B cell (primary cell): ENCODE measurements around the gene DOP1B. TPM values are rescaled to one million over a fixed set of nuclear protein-coding genes. Genes with fewer than 3 reads are reported as not detected.

Experiments
- ATAC-seq: fragments of 200-7000 bp; cut with Tn5 transposase; one replicate; pipeline ENCODE4 v1.10.0; 2021; ENCODE audit warnings: low read depth, mild to moderate bottlenecking, moderate number of reproducible peaks, moderate library complexity
- CTCF ChIA-PET: fragments of 350-600 bp; sonication (Branson Sonifier 250); formaldehyde crosslinking; loops from one replicate; lab custom pipeline; 2021; ENCODE audit warnings: antibody characterized with exemption, inconsistent platforms; lab: Charles Lee
- POLR2A ChIA-PET: fragments of 350-600 bp; sonication (Branson Sonifier 250); formaldehyde crosslinking; loops from one replicate; lab custom pipeline; 2021; ENCODE audit warnings: antibody characterized with exemption; lab: Charles Lee
- DNase-seq: peaks from one replicate; pipeline ENCODE4 v3.0.0; 2013
- H2AFZ ChIP-seq: 2 replicates; pipeline ENCODE4 v1.6.1; 2012; ENCODE audit warnings: mild to moderate bottlenecking, low read depth, low read length; ENCODE audit not compliant: insufficient read depth, poor library complexity, severe bottlenecking
- H3K27ac ChIP-seq, 2 donors: 1 replicate in 1 of 2; 2 replicates in 1 of 2; pipeline ENCODE4 v1.5.1; 2012 to 2013; ENCODE audit warnings: low read length in 2 of 2, mild to moderate bottlenecking in 2 of 2, moderate library complexity in 1 of 2
- H3K27me3 ChIP-seq, 4 experiments: fragments of 200-600 bp in 1 of 4; sonication (generic) in 1 of 4; replicated peaks in 1 of 4; 1 replicate in 2 of 4; 2 replicates in 2 of 4; pipeline versions ENCODE4 v1.6.1 to v1.7.0; 2013 to 2016; ENCODE audit warnings: low read length in 3 of 4, mild to moderate bottlenecking in 2 of 4, mixed read lengths in 1 of 4, moderate library complexity in 1 of 4; ENCODE audit not compliant: insufficient read depth in 4 of 4, control insufficient read depth in 3 of 4; ENCODE audit errors: control extremely low read depth in 1 of 4
- H3K36me3 ChIP-seq, 2 experiments: replicated peaks in 1 of 2; 1 replicate in 1 of 2; 2 replicates in 1 of 2; pipeline versions ENCODE4 v1.6.1 to v1.7.1; 2013; ENCODE audit warnings: low read length in 1 of 2; ENCODE audit not compliant: insufficient read depth in 2 of 2, control insufficient read depth in 1 of 2; ENCODE audit errors: control extremely low read depth in 1 of 2, extremely low read depth in 1 of 2
- H3K4me1 ChIP-seq, 2 donors: fragments of 200-600 bp in 1 of 2; sonication (generic) in 1 of 2; 1 replicate in 1 of 2; 2 replicates in 1 of 2; pipeline versions ENCODE4 v1.5.1 to v1.6.1; 2013 to 2017; ENCODE audit warnings: low read length in 2 of 2; ENCODE audit not compliant: control insufficient read depth in 2 of 2, insufficient read depth in 2 of 2
- H3K4me2 ChIP-seq: replicated peaks from 2 replicates; pipeline ENCODE3; 2012; ENCODE audit warnings: mild to moderate bottlenecking, low read depth, low read length; ENCODE audit not compliant: poor library complexity, severe bottlenecking
- H3K4me3 ChIP-seq, 5 experiments: fragments of 200-600 bp in 1 of 5; sonication (generic) in 1 of 5; 1 replicate in 3 of 5; 2 replicates in 2 of 5; pipeline versions ENCODE4 v1.5.1 to v1.7.0; 2011 to 2016; ENCODE audit warnings: low read length in 4 of 5, mild to moderate bottlenecking in 4 of 5, low read depth in 2 of 5, control low read depth in 1 of 5, moderate library complexity in 1 of 5; ENCODE audit not compliant: insufficient read depth in 1 of 5; ENCODE audit errors: control extremely low read depth in 1 of 5, extremely low read depth in 1 of 5
- H3K79me2 ChIP-seq: fragments of 200-600 bp; sonication (generic); one replicate; pipeline ENCODE4 v1.6.0; 2016; ENCODE audit warnings: low read length; ENCODE audit not compliant: control insufficient read depth, insufficient read depth
- H3K9ac ChIP-seq: fragments of 200-600 bp; sonication (generic); 2 replicates; pipeline ENCODE4 v1.6.1; 2017; ENCODE audit warnings: mild to moderate bottlenecking, low read length, moderate library complexity
- H3K9me3 ChIP-seq, 3 donors: one replicate each; pipeline versions ENCODE4 v1.6.1 to v1.7.1; 2013; ENCODE audit warnings: low read length in 2 of 3; ENCODE audit not compliant: control insufficient read depth in 2 of 3, insufficient read depth in 1 of 3; ENCODE audit errors: control extremely low read depth in 1 of 3
- H4K20me1 ChIP-seq: 2 replicates; pipeline ENCODE4 v1.6.0; 2012; ENCODE audit warnings: mild to moderate bottlenecking, low read length; ENCODE audit not compliant: insufficient read depth, control insufficient read depth, poor library complexity, severe bottlenecking
- H3K27ac Mint-ChIP-seq: one replicate; pipeline ENCODE4 v1.8.0; 2021; ENCODE audit warnings: mixed read lengths
- H3K27me3 Mint-ChIP-seq: one replicate; pipeline ENCODE4 v1.8.0; 2021; ENCODE audit warnings: mixed read lengths
- H3K4me1 Mint-ChIP-seq: one replicate; pipeline ENCODE4 v1.8.0; 2021; ENCODE audit warnings: mixed read lengths
- H3K4me3 Mint-ChIP-seq: one replicate; pipeline ENCODE4 v1.8.0; 2021; ENCODE audit warnings: mixed read lengths
- H3K9me3 Mint-ChIP-seq: one replicate; pipeline ENCODE4 v1.8.0; 2022; ENCODE audit warnings: mixed read lengths; ENCODE audit not compliant: insufficient read depth
- EZH2 ChIP-seq: IDR thresholded peaks from 2 replicates; pipeline ENCODE4 v1.6.1; 2012; ENCODE audit warnings: borderline replicate concordance, low read depth, mild to moderate bottlenecking, moderate library complexity, low read length; ENCODE audit not compliant: insufficient read depth, poor library complexity, severe bottlenecking
- WGBS: methylation state at CpG from one replicate; pipeline ENCODE4 v1.1.5; 2013; ENCODE audit warnings: missing lambda C conversion rate; ENCODE audit not compliant: insufficient coverage; 5-methylcytosine and 5-hydroxymethylcytosine counted together
- intact Hi-C: fragments of 100-400 bp; cut with micrococcal nuclease; formaldehyde crosslinking; loops from one replicate; pipeline ENCODE4 v1.10.0; 2022
- polyA plus RNA-seq: library from polyadenylated mRNA; depleted of rRNA; stranded (reverse); fragments of >200 nt; gene quantifications from 2 replicates; pipeline ENCODE4 v1.2.3, GENCODE V29; 2012
- total RNA-seq, 2 donors: library from RNA; stranded (reverse); fragments of 120-200 nt in 1 of 2; gene quantifications; 1 replicate in 1 of 2; 2 replicates in 1 of 2; pipeline versions ENCODE4 v1.2.3 to v1.2.4, GENCODE V29; 2013 to 2022
- TF ChIP-seq, protein P1 (sequence below): fragments of 200-600 bp; IDR thresholded peaks from one replicate; pipeline ENCODE4 v1.8.0; 2022; ENCODE audit warnings: antibody characterized with exemption, mild to moderate bottlenecking

DOP1B gene
- total and polyA plus RNA-seq, 2 donors (not counting 1 experiment from before 2014, with no cell fraction given): 31.3 to 44.2 TPM

DNA sequence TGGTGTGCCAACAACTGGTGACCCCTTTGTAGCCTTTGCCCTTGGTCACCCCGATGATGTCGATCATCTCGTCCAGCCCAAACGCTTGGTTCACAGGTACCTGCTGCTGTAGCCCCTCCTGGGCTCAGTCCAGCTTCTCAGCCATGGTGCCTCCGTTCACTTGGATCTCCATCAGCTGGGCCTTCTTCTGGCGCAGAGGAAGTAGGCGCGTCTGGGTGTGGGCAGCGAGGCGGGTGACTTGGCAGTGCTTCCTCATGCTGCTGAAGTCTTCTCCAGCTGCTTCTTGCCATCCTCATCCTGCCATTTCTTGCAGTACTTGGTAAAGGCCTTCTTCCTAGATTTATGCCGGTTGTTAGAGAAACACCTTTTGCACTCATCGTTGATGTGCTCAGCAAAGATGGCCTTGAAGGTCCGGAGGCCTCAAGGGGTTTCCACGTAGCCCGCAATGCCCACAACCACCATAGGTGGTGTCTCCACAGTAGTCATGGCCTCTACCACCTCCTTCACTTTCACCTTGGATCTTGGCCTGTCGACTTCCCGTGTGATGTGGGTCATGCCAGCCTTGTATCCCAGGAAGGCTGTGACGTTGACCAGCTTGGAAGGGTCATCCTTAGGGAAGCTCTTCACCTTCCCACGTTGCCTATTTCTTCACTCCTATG, 13.0 kb downstream of the DOP1B start:
- Histone ChIP-seq H3K79me2 (peaks cover 44% of the 10 kb centered on the region), H3K4me3 (no peak overlapping the region), H3K27me3 (no peaks in the 10 kb centered on the region), H3K4me1 (peaks cover 4 to 9% of the 10 kb centered on the region in 2 donors), H3K27ac (no peak overlapping the region), H3K4me2 (no peak overlapping the region), H4K20me1 (peaks cover 15% of the 10 kb centered on the region), H3K36me3 (peaks cover 0 to 46% of the 10 kb centered on the region in 2 experiments), H3K9ac (no peak overlapping the region), H3K9me3 (no peaks in the 10 kb centered on the region), H2AFZ (no peak overlapping the region)
- Mint-ChIP-seq H3K4me1 (peaks cover 11% of the 10 kb centered on the region), H3K9me3 (no peaks in the 10 kb centered on the region), H3K27ac (peak overlapping the region; percentile 46), H3K4me3 (no peak overlapping the region), H3K27me3 (no peaks in the 10 kb centered on the region)
- 96% methylated on average over 18 of the region's 19 CpGs for WGBS
- POLR2A ChIA-PET: no interaction called here
- no peak for ATAC-seq
- intact Hi-C loops: no loop called here
- DNase-seq: no peak
- TF ChIP-seq, protein P1, sequence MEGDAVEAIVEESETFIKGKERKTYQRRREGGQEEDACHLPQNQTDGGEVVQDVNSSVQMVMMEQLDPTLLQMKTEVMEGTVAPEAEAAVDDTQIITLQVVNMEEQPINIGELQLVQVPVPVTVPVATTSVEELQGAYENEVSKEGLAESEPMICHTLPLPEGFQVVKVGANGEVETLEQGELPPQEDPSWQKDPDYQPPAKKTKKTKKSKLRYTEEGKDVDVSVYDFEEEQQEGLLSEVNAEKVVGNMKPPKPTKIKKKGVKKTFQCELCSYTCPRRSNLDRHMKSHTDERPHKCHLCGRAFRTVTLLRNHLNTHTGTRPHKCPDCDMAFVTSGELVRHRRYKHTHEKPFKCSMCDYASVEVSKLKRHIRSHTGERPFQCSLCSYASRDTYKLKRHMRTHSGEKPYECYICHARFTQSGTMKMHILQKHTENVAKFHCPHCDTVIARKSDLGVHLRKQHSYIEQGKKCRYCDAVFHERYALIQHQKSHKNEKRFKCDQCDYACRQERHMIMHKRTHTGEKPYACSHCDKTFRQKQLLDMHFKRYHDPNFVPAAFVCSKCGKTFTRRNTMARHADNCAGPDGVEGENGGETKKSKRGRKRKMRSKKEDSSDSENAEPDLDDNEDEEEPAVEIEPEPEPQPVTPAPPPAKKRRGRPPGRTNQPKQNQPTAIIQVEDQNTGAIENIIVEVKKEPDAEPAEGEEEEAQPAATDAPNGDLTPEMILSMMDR: no peak
- no peak for TF ChIP-seq EZH2
- CTCF ChIA-PET: no interaction called here

DNA sequence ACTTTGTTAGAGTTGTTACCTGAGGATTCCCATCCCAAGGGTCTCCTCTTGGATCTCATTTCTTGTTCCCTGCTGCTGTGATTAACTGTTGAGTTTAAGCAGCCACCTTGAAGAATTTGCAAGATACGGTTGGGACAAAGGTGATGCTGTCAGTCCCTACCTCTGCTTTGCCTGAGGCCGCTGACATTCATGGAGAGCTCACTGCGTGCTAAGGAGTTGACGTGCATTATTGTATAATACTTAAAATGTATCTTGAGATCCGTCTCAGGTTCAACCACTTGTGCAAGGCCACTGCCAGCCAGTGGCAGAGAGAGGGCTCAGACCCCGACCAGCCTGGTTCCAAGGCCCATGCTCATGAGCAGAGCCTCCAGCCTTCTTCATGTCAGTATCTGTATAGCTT, 14.2 kb downstream of the DOP1B start:
- H3K4me2 ChIP-seq: no peak overlapping the region
- no peak overlapping the region for H3K4me3 Mint-ChIP-seq
- H3K27ac ChIP-seq: no peak overlapping the region
- H3K36me3 ChIP-seq: peaks cover 0 to 45% of the 10 kb centered on the region in 2 experiments
- H3K9me3 Mint-ChIP-seq: no peaks in the 10 kb centered on the region
- H3K27ac Mint-ChIP-seq: no peak overlapping the region
- CTCF ChIA-PET: interaction anchor here (1.0 kb wide), 1 partner anchor 29 kb away, joined by 3 read pairs; no protein-coding TSS in a partner anchor
- intact Hi-C loops: no loop called here
- TF ChIP-seq, protein P1: no peak
- TF ChIP-seq EZH2: no peak
- ATAC-seq: no peak
- no peaks in the 10 kb centered on the region for H3K9me3 ChIP-seq
- WGBS: 98% methylated on average over 6 of the region's 6 CpGs
- no peak overlapping the region for H2AFZ ChIP-seq
- H3K4me3 ChIP-seq: no peak overlapping the region
- no peak for DNase-seq
- no peaks in the 10 kb centered on the region for H3K27me3 ChIP-seq
- POLR2A ChIA-PET: no interaction called here
- H3K27me3 Mint-ChIP-seq: no peaks in the 10 kb centered on the region
- peaks cover 45% of the 10 kb centered on the region for H3K79me2 ChIP-seq
- peaks cover 15% of the 10 kb centered on the region for H4K20me1 ChIP-seq
- no peak overlapping the region for H3K9ac ChIP-seq
- peaks cover 4 to 10% of the 10 kb centered on the region in 2 donors for H3K4me1 ChIP-seq
- peaks cover 17% of the 10 kb centered on the region for H3K4me1 Mint-ChIP-seq
